Measurements from ENCODE around the gene MAP3K9. TPM values are rescaled to one million over a fixed set of nuclear protein-coding genes. Genes with fewer than 3 reads are reported as not detected.

Gene MAP3K9
- total and polyA plus RNA-seq, 2 of the 8 experiments (the other 6 are each of a cell fraction or from before 2014, with no cell fraction given), result 9.8 to 24.7 TPM

DNA sequence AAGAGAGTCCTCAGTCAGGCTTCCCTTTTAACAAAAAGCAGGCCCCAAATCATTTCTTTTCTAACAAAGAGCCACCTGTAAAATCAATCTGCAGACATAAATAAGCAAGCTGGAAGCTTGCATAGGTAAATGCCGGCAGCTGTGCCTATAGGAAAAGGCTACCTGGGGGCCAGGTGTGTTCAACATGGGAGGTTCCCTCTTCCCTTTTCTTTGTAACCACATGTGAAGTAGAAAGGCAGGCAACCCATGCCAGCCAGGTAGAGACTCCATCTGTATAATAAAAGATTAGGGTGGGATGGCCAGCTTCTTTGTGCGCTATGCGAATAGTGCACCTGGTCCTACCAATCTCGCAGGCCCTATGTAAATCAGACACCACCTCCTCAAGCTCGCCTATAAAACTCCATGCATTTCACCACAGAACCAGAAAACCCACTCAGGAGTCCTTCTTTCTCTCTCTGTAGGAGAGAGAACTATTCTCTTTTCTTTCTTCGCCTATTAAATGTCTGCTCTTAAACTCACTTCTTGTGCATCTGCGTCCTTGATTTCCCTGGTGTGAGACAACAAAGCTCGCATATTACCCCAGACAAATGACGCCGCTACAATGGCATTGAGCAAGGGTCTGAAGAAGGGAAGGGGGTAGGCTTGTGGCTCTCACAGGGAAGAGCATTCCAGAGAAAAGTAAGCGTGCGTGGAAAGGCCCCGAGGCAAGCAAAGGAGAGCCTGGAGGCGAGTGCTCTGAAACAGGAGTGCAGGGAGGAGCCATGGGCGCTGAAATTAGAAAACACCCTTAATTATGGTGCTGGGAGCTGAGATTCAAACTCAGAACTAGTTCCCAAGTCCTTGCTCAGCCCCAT, 100.4 kb downstream of the MAP3K9 start:
- Histone ChIP-seq H3K36me3 (ENCODE audit: control insufficient read depth in 2 of 4, insufficient read depth in 4 of 4, low read length in 3 of 4) (no peaks in the 10 kb centered on the region), H2AK5ac (ENCODE audit: low read depth, low read length) (no peak overlapping the region), H2AFZ (ENCODE audit: low read length) (no peak overlapping the region), H3K4ac (replicated peaks; ENCODE audit: insufficient read length, low read depth, low read length) (peak overlapping the region; percentile 76), H3K27ac (ENCODE audit: low read depth, low read length) (peak overlapping the region; percentile 69), H3K4me1 (replicated peaks in 1 of 4; ENCODE audit: control insufficient read depth in 3 of 4, insufficient read depth in 4 of 4, low read length in 3 of 4) (peaks cover 20 to 42% (median 33%) of the 10 kb centered on the region in 4 experiments), H2BK20ac (ENCODE audit: low read length) (peak overlapping the region; percentile 38; the same call in 1 of the 2 replicates), H4K5ac (ENCODE audit: insufficient read length, low read depth, low read length) (no peak overlapping the region), H3K18ac (ENCODE audit: extremely low read depth, low read length) (peak overlapping the region; percentile 66), H2BK12ac (ENCODE audit: low read depth, low read length) (0 out of 2 replicates have a peak overlapping the region, but pooled peaks have one; percentile 4), H2BK120ac (replicated peaks; ENCODE audit: low read depth, low read length) (peak overlapping the region; percentile 95), H2BK15ac (ENCODE audit: low read length) (no peak overlapping the region), H3K9ac (replicated peaks in 1 of 4; ENCODE audit: extremely low read depth in 1 of 4, low read depth in 3 of 4, low read length in 3 of 4) (no peak overlapping the region; a peak in 2 of 7 replicates), H3K9me3 (ENCODE audit: insufficient read depth in 2 of 2, low read depth in 1 of 2, low read length in 1 of 2) (no peaks in the 10 kb centered on the region), H4K91ac (replicated peaks; ENCODE audit: insufficient read length, low read length) (peak overlapping the region; percentile 78), H3K4me2 (ENCODE audit: insufficient read depth in 1 of 2, low read depth in 2 of 2, low read length in 2 of 2) (peak overlapping the region; percentile 39 to 40; a peak in 3 of 4 replicates), H3K27me3 (replicated peaks in 1 of 4; ENCODE audit: control insufficient read depth in 3 of 4, extremely low read depth in 1 of 4, insufficient read depth in 3 of 4, low read length in 3 of 4) (no peaks in the 10 kb centered on the region), H3K79me2 (ENCODE audit: control insufficient read depth in 1 of 2, insufficient read depth in 2 of 2, low read length in 2 of 2) (no peaks in the 10 kb centered on the region), H4K8ac (ENCODE audit: extremely low read depth, insufficient read depth, low read length) (no peak overlapping the region), H3K4me3 (ENCODE audit: extremely low read depth in 1 of 4, insufficient read depth in 2 of 4, low read depth in 3 of 4, low read length in 4 of 4) (peak overlapping the region in 2 of 4 experiments; percentile 14 to 27; a peak in 3 of 8 replicates), H3K14ac (ENCODE audit: insufficient read length) (no peak overlapping the region), H3K56ac (replicated peaks; ENCODE audit: insufficient read length, low read depth, low read length) (peak overlapping the region; percentile 34), H3K79me1 (ENCODE audit: low read depth, low read length) (no peaks in the 10 kb centered on the region), H3K23ac (ENCODE audit: insufficient read length) (no peak overlapping the region), H2BK5ac (ENCODE audit: low read depth, low read length) (peak overlapping the region; percentile 72; the same call in 1 of the 2 replicates), H4K20me1 (replicated peaks in 1 of 2; ENCODE audit: control insufficient read depth in 1 of 2, insufficient read depth in 2 of 2, low read length in 2 of 2) (no peaks in the 10 kb centered on the region), H3K23me2 (ENCODE audit: low read depth, low read length) (peaks cover 2% of the 10 kb centered on the region; the same call in 1 of the 2 replicates)
- FAIRE-seq, result peak; percentile 77
- ChIA-PET CTCF (ENCODE audit: partially characterized antibody) (interaction anchor here (0.8 to 12.1 kb wide), 16 partner anchors 11 to 113 kb away, joined by 3 to 154 read pairs (median 4); no protein-coding TSS in a partner anchor), POLR2A (ENCODE audit: partially characterized antibody) (interaction anchor here (0.6 to 4.8 kb wide), 33 partner anchors 8 to 418 kb away, joined by 3 to 43 read pairs (median 4); partner anchors contain the start of genes MAP3K9, PCNX1 and TTC9)
- 32% methylated on average over 15 of the region's 15 CpGs; no CpG with 5 or more reads in 1 of the 2 experiments for WGBS, 2 experiments (ENCODE audit: extremely low coverage in 1 of 2, insufficient coverage in 1 of 2, insufficient read length in 1 of 2, insufficient replicate concordance in 2 of 2, low coverage in 1 of 2, low lambda C conversion rate in 2 of 2, missing lambda C conversion rate in 1 of 2)
- peak; percentile 51 to 55 for DNase-seq (ENCODE audit: low read depth in 1 of 2, low spot score in 2 of 2)
- no peak; a peak in 2 of 4 replicates for TF ChIP-seq HDAC2 (IDR thresholded peaks at IDR 0.05; ENCODE audit: borderline replicate concordance in 1 of 2, low read depth in 2 of 2, low read length in 2 of 2)
- TF ChIP-seq TEAD4 (IDR thresholded peaks at IDR 0.05; ENCODE audit: low read depth, low read length), result no peak
- no peak; the same call in 1 of the 2 replicates for TF ChIP-seq POLR2AphosphoS5 (IDR thresholded peaks at IDR 0.05; ENCODE audit: low read depth, low read length)
- peak; percentile 83 for TF ChIP-seq TBP (IDR thresholded peaks at IDR 0.05; ENCODE audit: low read depth, low read length)
- no peak for TF ChIP-seq RFX5 (IDR thresholded peaks at IDR 0.05; ENCODE audit: borderline replicate concordance, low read depth, low read length)
- TF ChIP-seq NRF1 (IDR thresholded peaks at IDR 0.05; ENCODE audit: low read depth, low read length), result no peak
- TF ChIP-seq POLR2A (IDR thresholded peaks at IDR 0.05; ENCODE audit: control extremely low read depth in 1 of 2, low read depth in 2 of 2, low read length in 2 of 2), result peak; percentile 34 to 39; a peak in 2 of 3 replicates
- no peak for TF ChIP-seq SIX5 (IDR thresholded peaks at IDR 0.05; ENCODE audit: low read depth, low read length)
- no peak for TF ChIP-seq SIRT6 (IDR thresholded peaks at IDR 0.05; ENCODE audit: low read length)
- TF ChIP-seq SP1 (IDR thresholded peaks at IDR 0.05; ENCODE audit: low read depth, low read length), result 0 out of 2 replicates have a peak, but pooled peaks have one; percentile 2
- TF ChIP-seq CHD2 (IDR thresholded peaks at IDR 0.05; ENCODE audit: low read length), result no peak
- TF ChIP-seq RBBP5 (IDR thresholded peaks at IDR 0.05; ENCODE audit: borderline replicate concordance, low read depth, low read length), result no peak

All from H1 (cell line).